RWPE2 (cell line): ENCODE results near the gene CST9L.

Experiments
- ATAC-seq: fragments of 200-7000 bp; cut with Tn5 transposase; 3 replicates; pipeline ENCODE4 v1.9.1; 2021; ENCODE audit warnings: low read depth
- DNase-seq: peaks from one replicate; pipeline ENCODE4 v3.0.0-alpha.2; 2020; ENCODE audit warnings: low spot score
- H3K27ac ChIP-seq: fragments of 450-650 bp; 2 replicates; pipeline ENCODE4 v1.5.1; 2017; ENCODE audit warnings: mild to moderate bottlenecking; ENCODE audit not compliant: poor library complexity, severe bottlenecking
- H3K27me3 ChIP-seq: fragments of 250-450 bp; sonication (Bioruptor Pico); 2 replicates; pipeline ENCODE4 v1.5.1; 2021; ENCODE audit warnings: mild to moderate bottlenecking, moderate library complexity; ENCODE audit not compliant: insufficient read depth, poor library complexity, severe bottlenecking
- H3K36me3 ChIP-seq: fragments of 250-450 bp; sonication (Bioruptor Pico); 2 replicates; pipeline ENCODE4 v1.5.1; 2020; ENCODE audit warnings: low read depth, mild to moderate bottlenecking, moderate library complexity
- H3K4me1 ChIP-seq: fragments of 250-450 bp; sonication (Bioruptor Pico); 2 replicates; pipeline ENCODE4 v1.5.1; 2021; ENCODE audit warnings: mild to moderate bottlenecking, moderate library complexity; ENCODE audit not compliant: insufficient read depth, poor library complexity, severe bottlenecking
- H3K4me3 ChIP-seq: fragments of 250-450 bp; sonication (Bioruptor Pico); 2 replicates; pipeline ENCODE4 v1.5.1; 2021; ENCODE audit warnings: mild to moderate bottlenecking, moderate library complexity; ENCODE audit not compliant: severe bottlenecking
- H3K9me3 ChIP-seq: fragments of 250-450 bp; sonication (Bioruptor Pico); 2 replicates; pipeline ENCODE4 v1.5.1; 2021; ENCODE audit warnings: mild to moderate bottlenecking, moderate library complexity; ENCODE audit not compliant: severe bottlenecking
- TF ChIP-seq, protein P1 (sequence below): fragments of 450-650 bp; IDR thresholded peaks from one replicate; pipeline ENCODE4 v1.5.1; 2017; ENCODE audit warnings: mild to moderate bottlenecking, moderate library complexity; ENCODE audit not compliant: poor library complexity, severe bottlenecking

Gene CST9L

DNA sequence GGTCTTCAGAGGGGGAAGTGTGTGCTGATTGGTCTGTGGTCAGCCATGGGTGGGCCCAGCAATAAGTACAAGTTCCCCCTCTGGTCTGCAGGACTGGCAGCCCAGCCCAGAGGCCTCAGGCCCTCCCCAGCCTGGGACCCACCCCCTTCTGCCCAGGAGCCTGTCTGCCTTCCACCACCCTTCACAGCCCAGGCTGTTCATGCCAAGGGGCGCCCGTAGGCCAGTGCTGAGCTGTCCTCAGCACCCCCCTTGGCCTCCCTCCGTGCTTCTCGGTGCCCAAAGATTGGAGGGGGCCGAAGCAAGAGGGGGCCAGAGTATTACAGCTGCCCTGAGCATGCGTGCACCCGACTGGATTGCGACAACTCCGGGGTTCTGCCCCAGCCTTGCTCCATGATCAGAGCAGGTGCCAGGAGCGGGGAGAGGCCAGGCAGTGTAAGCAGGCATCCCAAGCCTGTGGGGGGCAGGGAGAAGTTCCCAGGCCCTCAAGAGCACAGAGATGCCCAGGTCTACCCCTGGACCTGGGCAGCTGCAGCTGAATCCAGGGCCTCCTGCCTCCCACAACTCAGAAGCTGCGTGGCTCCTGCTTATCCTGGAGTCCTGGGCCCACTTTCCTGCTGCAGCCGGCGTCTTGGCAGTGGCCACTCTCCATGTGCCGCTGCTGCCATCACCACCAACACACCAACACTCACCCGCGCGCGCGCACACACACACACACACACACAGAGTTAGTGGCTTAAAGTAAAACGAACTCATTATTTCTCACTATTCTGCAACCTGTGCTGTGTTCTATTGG is 33.3 kb downstream of the CST9L start:
- no peaks in the 10 kb centered on the region for H3K9me3 ChIP-seq
- H3K36me3 ChIP-seq, result no peaks in the 10 kb centered on the region
- no peak overlapping the region for H3K27ac ChIP-seq
- no peaks in the 10 kb centered on the region for H3K27me3 ChIP-seq
- ATAC-seq (no peak), DNase-seq (no peak)
- TF ChIP-seq, protein P1, sequence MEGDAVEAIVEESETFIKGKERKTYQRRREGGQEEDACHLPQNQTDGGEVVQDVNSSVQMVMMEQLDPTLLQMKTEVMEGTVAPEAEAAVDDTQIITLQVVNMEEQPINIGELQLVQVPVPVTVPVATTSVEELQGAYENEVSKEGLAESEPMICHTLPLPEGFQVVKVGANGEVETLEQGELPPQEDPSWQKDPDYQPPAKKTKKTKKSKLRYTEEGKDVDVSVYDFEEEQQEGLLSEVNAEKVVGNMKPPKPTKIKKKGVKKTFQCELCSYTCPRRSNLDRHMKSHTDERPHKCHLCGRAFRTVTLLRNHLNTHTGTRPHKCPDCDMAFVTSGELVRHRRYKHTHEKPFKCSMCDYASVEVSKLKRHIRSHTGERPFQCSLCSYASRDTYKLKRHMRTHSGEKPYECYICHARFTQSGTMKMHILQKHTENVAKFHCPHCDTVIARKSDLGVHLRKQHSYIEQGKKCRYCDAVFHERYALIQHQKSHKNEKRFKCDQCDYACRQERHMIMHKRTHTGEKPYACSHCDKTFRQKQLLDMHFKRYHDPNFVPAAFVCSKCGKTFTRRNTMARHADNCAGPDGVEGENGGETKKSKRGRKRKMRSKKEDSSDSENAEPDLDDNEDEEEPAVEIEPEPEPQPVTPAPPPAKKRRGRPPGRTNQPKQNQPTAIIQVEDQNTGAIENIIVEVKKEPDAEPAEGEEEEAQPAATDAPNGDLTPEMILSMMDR, result no peak
- no peaks in the 10 kb centered on the region for H3K4me1 ChIP-seq
- no peak overlapping the region for H3K4me3 ChIP-seq

DNA sequence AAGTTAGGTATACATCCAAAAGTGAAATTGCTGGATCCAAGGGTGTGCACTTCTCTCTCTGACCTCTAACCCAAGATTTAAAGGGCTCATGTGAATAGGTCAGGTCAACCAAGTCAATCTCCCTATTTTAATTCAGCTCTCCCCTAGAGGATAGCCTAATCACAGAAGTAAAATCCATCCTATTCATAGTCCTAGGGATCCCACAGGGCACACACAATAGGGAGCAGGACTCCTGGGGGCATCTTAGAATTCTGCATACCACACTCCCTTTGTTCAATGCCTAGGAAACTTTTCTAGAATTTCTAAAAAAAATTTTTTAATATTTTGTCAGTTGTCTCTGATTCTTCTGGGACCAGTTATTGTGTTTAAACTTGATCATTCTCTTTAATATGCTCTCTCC is 35.1 kb downstream of the CST9L start:
- no peak overlapping the region for H3K27ac ChIP-seq
- ATAC-seq, result no peak

DNA sequence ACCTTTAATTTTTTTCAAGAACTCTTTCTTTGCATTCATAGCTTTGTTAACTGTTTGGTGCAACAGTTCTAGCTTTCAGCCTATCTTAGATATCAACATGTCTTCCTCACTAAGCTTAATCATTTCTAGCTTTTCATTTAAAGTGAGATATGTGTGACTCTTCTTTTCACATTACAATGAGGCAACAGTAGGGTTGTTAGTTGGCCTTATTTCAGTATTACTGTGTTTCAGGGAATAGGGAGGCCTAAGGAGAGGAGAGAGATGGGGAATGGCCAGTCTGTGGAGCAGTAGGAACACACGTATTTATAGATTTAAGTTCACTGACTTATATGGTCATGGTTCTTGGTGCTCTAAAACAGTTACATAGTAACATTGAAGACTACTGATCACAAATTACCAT is 35.8 kb downstream of the CST9L start:
- H3K4me3 ChIP-seq, result no peak overlapping the region
- TF ChIP-seq, protein P1, result no peak
- H3K4me1 ChIP-seq, result no peaks in the 10 kb centered on the region
- DNase-seq (no peak), ATAC-seq (no peak)
- no peak overlapping the region for H3K27ac ChIP-seq
- H3K9me3 ChIP-seq, result peaks cover 10% of the 10 kb centered on the region
- no peaks in the 10 kb centered on the region for H3K36me3 ChIP-seq
- H3K27me3 ChIP-seq, result no peaks in the 10 kb centered on the region

More for the DNA sequence above, 35.1 kb downstream of the CST9L start:
- Histone ChIP-seq H3K36me3 (no peaks in the 10 kb centered on the region), H3K9me3 (peaks cover 5% of the 10 kb centered on the region), H3K4me3 (no peak overlapping the region), H3K4me1 (no peaks in the 10 kb centered on the region), H3K27me3 (no peaks in the 10 kb centered on the region)
- TF ChIP-seq, protein P1, result no peak
- DNase-seq, result no peak

DNA sequence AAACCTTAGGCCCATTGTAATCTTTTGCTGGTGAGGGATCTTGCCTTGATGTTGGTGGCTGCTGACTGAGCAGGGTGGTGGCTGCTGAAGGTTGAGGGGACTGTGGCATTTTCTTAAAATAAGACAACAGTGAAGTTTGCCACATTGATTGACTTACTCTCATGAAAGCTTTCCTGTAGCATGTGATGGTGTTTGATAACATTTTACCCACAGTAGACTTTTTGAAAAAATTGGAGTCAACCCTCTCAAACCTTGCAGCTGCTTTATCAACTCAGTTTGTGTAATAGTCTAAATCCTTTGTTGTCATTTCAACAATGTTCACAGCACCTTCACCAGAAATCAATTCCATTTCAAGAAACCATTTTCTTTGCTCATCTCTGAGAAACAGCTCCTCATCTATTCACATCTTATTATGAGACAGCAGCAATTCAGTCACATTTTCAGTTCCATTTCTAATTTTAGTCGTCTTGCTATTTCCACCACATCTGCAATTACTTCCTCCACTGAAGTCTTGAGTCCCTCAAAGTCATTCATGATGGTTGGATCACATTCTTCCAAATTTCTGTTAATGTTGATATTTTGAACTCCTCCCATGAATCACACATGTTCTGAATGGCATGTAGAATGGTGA is 37.2 kb downstream of the CST9L start:
- DNase-seq, result no peak
- Histone ChIP-seq H3K4me1 (no peaks in the 10 kb centered on the region), H3K4me3 (no peak overlapping the region), H3K27ac (no peak overlapping the region), H3K9me3 (peaks cover 10% of the 10 kb centered on the region), H3K36me3 (no peaks in the 10 kb centered on the region), H3K27me3 (no peaks in the 10 kb centered on the region)
- no peak for ATAC-seq
- TF ChIP-seq, protein P1, result no peak
